DMS153 (cell line): ENCODE data around the gene ADRA2C.
A peak's percentile ranks its signal among the peaks of the same experiment; 100 is the strongest.

Experiments
- DNase-seq: peaks from one replicate; lab custom pipeline; 2025; lab: John Stamatoyannopoulos, UW

The ADRA2C gene

DNA sequence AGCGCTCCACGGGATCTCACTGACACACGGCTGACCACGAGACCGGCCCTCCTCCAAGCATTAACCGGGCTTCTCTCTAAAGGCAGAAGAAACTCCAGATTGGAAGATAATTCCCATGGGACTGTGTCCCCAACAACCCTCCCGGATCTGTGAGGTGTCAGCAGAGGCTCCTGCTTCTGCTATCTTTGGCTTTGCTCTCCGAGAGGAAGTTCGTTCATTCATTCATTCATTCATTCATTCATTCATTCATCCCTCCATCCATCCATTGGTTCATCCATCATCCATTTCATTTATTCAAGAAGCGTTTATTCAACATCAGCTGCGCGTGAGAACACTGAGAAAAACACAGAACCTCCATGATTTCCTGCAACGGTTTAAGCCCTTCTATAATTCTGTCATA is 11.5 kb downstream of the ADRA2C start:
- no peak for DNase-seq

DNA sequence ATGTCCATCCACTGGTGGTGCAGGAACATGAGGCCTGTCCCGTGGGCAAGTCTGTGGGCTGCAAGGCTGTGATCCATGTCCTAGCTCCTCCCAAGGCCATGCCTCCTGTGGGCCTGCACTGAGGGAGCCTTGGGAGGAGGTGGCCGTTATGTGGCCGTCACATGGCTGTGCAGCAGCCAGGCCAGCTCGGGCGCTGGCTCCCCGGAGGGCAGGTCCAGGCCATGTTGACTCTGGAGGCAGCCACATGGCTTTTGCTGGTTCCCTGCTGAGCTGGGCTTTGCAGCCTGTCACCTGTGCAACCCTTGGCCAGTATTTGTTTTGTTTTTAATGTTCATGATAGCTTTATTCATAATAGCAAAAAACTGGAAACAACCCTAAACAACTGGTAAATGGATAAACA is 13.3 kb downstream of the ADRA2C start:
- DNase-seq, result no peak

DNA sequence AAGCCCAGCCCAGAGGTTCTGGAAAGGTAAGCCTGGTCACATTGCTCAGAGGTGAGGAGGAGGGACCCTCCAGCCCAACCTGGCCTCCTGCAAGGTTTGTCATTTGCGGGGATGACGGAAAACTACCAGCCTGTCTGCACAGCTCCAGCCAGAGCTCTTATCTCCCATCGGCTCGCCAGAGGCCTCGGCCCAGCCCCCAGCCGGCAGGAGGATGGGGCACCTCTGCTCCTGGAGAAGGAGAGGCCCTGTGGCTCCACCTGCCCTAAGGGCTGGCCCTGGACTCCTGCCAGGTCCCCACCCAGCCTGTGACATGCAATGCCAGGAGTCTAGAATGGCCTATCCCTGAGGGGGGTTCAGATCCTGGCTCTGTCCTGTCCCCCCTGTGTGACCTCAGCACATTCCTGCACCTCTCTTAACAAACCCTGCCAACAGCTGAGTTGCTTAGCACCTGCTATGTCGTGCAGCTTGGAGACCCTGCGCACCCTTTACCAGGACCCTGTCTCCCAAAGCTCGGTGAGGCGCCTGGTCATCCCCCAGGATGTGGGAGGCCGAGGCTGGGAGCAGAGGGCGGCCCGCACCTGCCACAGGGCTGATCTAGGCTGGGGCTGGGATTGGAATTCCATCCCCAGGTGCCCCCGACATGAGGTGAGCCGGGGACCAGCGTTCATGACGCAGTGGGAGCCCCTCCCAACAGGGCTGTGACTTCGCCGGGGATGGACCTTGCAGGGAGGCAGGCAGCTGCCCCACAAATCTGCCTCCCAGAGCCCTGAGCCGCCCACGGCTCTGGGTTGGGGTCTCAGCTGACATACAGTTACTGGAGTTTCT is 14.4 kb downstream of the ADRA2C start:
- peak; percentile 18 for DNase-seq

DNA sequence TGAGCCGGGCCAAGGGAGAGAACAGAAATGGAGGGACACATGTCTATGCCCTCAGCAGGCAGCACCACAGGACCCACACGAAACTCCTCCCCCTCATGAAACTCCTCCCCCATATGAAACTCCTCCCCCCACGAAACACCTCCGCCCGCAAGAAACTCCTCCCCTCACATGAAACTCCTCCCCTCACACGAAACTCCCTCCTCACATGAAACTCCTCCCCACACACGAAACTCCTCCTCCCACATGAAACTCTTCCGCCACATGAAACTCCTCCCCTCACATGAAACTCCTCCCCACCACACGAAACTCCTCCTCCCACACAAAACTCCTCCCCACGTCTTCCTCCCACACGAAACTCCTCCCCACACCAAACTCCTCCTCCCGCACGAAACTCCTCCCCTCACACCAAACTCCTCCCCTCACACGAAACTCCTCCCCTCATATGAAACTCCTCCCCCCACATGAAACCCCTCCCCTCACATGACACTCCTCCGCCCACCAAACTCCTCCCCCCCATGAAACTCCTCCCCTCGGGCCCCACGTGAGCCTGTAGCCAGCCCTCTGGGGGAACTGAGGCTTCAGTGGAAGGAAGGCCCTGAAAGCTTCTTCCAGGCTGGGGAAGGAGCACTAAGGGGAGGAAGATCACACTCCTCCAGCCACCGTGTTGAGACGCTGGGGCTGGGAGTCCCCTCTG is 15.2 kb downstream of the ADRA2C start:
- DNase-seq, result no peak

DNA sequence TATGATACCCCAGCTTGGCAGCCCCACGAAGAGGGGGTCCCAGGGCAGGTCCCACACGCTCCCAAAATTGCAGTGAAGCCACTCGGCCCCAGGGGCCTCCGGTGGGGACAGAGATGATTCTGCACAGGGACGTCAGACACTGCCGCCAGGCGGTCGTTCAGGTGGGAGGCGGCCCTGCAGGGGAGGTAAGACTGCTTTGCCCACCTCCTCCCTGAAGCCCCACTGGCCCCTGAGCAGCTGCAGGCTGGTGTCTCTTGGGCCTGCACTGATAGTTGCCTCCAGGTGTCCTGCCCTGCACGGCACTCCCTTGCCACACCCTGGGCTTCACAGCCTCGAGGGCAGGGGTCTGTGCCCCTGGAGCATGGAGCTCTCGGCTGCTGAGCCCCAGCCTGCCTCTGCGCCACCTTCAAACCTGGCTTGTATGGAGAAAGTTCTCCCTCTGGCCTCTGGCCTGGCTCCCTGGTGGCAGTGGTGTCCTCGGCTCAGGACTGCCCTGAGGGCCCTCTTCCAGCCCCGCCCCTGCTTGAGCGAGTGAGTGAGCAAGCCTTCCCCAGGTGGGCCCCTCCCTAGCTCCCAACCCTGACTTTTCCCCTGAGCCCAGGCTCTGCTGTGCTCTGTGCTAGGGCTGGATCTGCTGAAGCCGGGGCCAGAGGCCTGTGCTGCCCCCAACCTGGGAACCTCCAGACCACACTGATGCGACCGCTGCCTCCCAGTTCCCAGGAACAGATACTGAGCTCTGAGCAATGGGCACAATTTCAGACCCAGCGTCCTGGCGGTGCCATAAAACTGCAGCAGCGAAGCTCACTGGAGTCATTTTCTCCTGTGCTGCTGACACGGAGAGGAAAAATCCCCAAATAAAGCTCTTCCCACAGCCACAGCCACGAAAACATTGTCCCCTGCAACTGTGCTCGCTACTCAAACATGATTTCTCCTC is 16.1 kb downstream of the ADRA2C start:
- no peak for DNase-seq

DNA sequence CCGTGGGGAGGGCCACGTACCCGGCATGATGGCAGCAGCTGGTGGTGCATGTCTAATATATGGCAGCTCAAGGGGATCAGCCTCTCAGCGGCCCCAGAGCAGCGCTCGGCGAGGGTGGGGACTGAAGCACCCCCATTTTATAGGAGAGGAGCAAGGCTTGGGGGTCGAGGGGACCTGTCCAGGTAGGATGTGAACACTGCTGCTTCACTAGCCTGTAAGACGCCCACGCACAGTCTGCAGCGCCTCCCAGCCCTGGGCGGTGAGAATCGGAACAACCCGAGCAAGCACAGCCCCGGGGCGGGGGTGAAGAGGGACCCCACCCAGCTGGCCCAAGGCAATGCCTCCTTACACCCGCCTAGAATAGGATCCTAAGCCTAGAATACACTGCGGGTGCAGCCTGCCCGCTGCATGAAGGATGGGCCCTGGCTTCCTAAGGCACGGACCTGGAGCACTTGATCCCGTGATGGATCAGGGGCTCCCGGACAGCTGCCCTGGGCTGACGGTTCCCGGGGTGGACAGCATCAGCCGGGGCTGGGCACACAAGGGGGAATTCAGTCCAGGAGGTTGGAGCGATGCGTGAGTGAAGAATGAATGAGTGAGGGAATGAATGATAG is 17.6 kb downstream of the ADRA2C start:
- no peak for DNase-seq

DNA sequence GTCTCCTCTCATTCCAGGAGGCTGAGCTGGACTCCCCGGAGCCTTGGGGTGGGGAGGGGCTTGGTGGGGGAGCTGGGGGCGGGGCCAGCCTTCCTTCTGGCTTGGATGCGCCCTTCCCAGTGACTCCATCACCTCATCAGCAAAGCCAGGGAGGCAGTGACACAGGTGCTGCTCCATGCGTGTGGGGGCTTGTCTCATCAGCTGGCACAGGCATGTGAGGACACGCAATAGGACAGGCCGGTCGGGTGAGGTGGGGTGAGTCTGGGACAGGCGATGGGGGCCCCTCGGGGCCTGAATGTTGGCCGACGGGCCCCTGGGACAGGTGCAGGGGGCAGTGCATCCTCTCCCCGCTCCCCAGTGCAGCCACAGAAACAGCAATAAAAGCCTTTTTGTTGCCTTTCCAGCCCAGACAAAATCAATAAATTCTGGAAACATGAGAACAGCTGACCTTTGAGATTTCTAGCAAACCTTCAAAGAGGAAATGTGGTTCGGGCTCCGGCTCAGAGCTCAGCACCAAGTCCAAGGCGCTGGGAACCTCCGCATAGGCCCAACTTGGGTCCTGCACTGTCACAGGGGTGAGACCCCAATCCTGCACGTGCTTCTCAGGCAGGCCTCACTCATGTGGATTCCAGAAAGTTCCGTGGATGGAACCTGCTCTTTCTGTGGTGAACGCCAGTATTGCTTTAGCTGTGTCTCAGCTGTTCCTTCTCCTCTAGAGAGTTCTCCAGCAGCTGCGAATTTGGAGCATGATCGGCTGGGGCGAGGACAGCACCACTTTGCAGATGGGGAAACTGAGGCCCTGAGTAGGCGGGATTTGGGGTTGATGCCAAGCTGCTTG is 18.5 kb downstream of the ADRA2C start:
- DNase-seq, result no peak

DNA sequence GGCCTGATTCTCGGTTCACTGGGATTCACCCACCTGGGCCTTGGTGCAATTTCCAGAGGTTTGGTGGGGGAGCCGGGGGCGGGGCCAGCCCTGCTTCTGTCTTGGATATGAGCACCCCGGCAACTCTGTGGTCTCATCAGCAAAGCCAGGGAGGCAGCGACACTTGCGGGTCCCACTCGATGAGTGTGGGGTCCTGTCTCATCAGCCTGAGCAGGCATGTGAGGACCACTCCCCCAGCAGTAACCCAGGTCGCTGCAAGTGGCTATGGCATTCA is 19.0 kb downstream of the ADRA2C start:
- DNase-seq, result no peak

DNA sequence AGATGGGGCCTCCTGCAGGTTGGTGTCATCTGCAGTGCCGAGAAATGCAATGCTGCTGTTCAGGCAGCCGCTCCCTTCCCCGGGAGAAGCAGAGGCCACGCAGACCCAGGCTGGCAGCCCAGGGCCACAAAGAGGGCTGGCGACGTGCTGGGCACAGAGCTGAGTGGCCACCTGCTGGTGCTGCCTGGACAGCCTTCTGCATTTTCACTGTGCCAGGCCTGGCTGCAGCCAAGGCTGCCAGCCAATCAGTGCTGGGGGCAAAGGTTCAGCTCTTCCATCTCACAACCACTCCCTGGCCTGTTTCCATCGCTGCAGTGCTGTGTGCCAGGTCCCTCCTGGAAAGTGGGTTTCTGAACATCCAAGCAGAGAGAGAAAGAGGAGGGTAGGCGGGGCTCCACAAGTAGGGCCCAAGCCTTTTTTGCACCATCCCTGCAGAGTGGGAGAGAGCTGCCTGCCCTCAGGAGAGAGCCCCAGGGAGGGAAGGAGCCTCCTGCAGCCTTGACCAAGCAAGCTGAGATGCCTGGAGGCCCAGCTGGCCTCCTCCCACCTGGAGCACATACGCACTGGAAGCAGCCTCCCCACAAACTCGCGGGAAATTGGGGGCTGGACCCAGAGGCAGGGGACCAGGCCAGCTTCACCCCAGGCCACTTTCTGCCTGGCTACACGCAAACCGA is 20.1 kb downstream of the ADRA2C start:
- DNase-seq, result no peak

DNA sequence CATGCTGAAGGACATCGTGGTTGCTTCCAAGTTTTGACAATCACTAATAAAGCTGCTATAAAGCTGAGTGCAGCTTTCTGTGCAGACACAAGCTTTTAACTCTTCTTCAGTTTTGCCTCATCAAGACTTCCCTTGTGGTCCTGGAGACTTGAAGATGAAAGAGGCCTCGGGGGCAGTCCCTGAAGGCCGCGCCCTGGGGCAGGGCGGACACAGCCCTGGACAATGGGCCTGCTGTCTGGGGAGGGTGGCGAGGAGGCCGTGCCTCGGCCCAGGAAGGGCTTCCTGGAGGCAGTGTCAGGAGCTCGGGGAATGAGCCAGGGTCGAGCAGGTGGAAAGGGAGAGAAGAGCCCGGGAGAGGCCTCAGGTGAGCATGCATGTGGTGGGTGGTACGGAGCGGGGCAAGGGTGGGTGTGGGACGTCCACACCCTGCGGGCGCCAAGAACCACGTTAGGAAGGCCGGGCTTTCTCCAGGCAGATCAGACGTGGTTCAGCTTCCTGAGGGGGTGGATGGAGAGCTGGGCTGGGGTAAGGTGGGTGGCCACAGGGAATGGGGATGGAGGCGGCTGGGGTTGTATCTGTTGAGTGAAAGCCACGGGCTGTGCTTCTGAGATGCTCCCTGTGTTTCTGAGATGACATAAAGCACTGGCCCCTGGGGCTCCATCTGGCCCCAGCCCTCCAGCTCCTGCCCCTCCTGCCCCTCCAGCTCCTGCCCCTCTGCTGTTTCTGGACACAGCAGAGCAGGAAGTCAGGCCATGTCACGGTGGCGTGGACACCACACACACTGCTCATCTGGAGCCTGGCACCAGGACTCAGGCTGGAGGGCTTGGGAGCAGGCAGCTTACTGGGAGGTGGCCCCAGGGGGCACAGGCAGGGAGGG is 21.5 kb downstream of the ADRA2C start:
- DNase-seq, result no peak

DNA sequence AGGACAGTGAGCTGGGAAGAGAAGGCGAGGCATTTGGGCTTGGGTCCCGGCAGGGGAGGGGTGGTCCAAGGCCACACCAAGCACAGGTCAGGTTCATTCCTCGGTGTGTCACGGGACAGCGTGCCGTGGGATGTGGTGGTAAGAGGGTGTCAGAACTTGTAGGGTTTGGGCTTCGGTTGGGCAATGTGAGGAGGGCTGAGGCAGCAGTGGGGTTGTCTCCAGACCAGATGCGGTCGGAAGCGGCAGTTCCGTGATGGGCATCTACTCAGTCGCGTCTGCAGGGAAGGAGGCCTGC is 22.1 kb downstream of the ADRA2C start:
- DNase-seq, result no peak

DNA sequence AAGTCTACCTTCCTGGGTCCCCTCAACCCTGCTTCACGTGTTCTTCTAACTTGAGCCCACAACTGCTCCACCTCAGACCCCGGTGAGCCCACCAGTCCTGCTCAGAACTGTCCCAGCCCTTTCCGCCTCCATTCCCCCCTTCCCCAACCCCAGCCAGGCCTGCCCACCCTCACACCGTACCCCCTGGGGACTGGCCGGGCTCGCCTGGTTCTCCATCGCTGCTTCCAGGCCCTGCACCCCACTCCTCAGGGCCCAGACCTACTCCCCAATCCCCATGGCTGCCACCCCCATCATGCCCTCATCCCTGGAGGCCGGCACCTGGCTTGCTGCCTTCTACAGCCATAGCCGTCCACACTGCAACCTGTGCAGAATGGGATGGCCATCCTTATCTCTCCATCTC is 23.4 kb downstream of the ADRA2C start:
- no peak for DNase-seq

DNA sequence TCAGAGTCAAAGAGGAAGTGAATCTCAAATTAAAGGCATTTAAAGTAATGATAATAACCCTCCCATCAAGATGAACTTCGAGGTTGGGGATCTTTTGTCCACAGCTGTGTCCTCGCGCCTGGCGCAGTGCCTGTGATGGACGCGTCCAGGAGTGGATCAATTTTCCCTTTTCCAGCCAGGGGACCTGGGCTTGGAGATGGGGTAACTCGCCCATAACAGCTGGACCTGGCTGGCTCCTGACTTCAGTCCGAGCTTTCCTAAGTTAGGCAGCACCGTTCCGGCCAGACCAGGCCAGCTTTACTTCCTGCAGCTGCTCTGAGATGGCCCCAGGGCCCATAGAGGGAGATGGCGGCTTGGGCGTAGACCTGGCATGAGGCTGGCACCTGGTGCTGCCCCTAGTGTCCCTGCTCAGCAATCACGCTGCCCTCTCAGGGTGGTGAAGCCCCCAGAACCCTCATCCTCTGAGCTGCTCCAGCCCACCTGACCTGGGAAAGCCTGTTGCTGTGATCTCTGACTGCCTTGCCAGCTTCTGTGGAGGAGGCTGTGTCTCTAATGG is 23.9 kb downstream of the ADRA2C start:
- DNase-seq, result no peak

DNA sequence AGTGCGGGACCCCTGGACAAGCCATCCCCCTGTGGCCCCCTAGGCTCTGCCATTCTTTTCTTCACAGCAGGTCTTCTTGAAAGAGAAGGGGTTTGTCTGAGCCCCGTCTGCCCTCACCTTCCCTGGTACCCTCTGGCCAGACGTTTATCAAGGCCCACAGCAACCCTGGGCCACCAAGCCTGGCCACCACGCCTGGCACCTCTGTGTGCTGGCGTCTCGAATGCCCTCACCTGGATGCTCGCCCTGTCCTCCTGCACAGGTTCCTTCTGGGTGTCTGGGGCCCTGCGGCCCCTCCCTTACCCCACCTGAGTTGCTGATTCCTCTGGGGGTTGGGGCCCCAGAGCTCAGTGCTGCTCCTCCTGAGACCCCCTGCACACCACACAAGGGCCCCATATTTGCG is 25.1 kb downstream of the ADRA2C start:
- no peak for DNase-seq

DNA sequence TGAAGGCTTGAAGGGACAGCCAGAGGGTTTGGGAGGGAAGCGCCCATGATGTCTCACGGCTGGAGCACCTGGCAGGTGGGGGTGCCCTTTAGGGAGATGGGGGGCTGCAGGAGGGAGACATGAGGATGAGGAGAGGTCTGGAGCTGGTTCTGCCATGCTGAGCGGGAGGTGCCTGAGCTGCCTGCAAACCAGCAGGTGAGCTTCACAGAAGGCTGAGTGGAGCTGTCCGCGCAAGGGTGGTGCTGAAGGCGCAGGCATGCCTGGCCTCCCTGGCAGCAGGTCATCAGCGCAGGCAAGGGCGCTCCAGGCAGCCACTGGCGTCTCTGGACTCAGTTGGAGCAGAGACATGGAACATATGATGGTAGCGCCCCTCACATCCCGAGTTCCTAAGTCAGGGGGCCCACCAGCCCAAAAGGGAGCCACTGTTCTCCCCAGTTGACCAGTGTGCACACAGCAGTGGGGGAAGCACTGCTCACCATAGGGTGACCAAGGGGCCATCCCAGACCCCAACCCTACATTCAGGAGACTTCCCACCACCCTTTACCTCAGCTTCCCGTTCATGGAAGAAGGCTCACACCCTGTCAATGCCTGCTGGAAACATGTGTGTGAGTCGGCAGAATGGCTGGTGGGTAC is 25.8 kb downstream of the ADRA2C start:
- DNase-seq, result no peak

DNA sequence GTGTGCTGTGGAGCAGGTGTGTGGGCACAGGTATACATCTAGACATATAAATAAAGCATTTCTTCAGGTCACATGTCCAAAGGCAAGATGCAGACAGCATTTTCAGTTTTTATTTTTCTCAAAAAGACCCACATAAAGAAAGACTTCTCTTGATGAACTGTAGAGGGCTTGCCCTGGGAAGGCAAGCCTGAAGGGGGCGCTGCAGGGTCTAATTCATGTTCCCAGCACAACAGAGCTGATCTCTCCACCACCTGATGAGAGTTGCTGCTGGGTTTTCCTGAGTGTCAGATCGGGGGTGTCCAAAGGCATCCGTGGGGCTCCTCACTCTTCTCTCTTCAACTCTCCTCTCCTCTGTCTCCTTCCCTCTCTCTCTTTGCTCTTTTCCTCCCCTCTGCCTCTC is 26.6 kb downstream of the ADRA2C start:
- no peak for DNase-seq

DNA sequence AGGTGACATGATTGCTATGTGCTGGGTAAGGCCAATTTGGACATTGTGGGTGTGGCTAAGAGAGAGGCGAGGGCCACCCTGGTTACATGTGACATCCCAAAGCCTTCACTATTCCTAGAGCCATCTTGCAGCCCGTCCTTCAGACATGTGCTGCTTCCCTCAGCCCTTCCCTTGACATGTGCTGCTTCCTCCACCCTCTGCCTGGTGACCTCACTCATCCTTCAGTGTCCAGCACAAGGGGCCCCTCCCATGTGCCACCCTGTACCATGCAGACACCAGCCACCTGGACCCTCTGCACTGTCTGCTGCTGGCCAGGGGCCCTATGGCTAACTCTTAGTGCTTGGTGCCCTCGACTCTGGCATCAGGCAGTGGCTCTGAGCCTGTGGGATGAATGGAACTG is 27.4 kb downstream of the ADRA2C start:
- no peak for DNase-seq

DNA sequence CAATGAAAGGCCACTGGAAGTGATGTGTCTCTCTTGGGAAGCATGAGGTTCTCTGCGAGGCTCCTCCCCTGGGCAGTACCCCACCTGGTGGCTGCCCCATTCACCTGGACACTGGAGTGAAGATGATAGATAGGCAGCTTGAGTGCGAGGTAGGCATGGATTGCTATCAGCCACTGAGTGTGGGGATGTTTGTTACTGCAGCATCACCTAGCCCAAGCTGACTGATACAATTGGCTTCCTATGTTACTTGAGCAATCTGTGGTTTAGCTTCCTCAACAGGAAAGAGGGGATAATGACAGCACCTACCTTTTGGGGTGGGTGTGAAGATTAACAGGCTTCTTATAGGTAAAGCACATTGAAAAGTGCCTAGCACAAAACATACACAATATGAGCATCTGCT is 30.8 kb downstream of the ADRA2C start:
- no peak for DNase-seq
